ENCODE measurements around the gene NGB.

DNA sequence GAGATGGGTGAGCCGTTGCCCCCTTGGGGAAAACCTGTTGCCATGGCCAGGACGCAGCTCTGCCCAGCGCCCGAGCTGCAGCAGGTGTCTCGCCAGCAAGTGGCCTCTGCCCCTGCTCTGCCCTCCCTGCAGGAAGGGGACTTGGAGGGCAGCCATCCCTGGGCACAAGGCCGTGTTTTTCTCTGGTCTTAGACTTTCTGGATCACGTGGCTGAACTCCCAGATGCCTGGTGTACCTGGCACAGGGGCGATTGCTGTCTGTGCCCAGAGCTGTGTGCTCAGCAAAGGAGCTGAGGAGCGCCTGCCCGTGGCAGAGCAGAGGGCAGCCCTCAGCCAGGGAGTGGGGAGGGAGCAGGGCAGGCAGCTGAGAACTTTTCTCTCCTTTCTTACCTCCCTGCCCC is 51.4 kb downstream of the NGB start:
- TF ChIP-seq SAFB2 (IDR thresholded peaks at IDR 0.05; ENCODE audit: borderline replicate concordance, low read depth, low read length, severe bottlenecking) (no peak), E2F1 (CRISPR knock-in tag; IDR thresholded peaks at IDR 0.05) (no peak), CREB3 (tag; conservative IDR thresholded peaks at IDR 0.05; ENCODE audit: low read depth) (no peak), ZNF232 (CRISPR knock-in tag; IDR thresholded peaks at IDR 0.05) (no peak), HDAC1 (IDR thresholded peaks at IDR 0.05) (no peak)
